ENCODE data around the gene LTB.

GRCh38 chr6:31558631-31559500, 23.4 kb downstream of the LTB start:
- TF ChIP-seq CTCF (IDR thresholded peaks at IDR 0.05) (no peak), POLR2A (IDR thresholded peaks at IDR 0.05; ENCODE audit: low read depth) (no peak)

Measured in esophagus muscularis mucosa (tissue), 3 donors.